DMS153 treated with DMSO at 0.1 percent for 48 hours (cell line): ENCODE results near the gene FITM1.
A peak's percentile ranks its signal among the peaks of the same experiment; 100 is the strongest.

Source experiments
- DNase-seq: peaks from one replicate; lab custom pipeline; 2025; ENCODE audit not compliant: unreplicated experiment; lab: John Stamatoyannopoulos, UW

FITM1 gene

DNA sequence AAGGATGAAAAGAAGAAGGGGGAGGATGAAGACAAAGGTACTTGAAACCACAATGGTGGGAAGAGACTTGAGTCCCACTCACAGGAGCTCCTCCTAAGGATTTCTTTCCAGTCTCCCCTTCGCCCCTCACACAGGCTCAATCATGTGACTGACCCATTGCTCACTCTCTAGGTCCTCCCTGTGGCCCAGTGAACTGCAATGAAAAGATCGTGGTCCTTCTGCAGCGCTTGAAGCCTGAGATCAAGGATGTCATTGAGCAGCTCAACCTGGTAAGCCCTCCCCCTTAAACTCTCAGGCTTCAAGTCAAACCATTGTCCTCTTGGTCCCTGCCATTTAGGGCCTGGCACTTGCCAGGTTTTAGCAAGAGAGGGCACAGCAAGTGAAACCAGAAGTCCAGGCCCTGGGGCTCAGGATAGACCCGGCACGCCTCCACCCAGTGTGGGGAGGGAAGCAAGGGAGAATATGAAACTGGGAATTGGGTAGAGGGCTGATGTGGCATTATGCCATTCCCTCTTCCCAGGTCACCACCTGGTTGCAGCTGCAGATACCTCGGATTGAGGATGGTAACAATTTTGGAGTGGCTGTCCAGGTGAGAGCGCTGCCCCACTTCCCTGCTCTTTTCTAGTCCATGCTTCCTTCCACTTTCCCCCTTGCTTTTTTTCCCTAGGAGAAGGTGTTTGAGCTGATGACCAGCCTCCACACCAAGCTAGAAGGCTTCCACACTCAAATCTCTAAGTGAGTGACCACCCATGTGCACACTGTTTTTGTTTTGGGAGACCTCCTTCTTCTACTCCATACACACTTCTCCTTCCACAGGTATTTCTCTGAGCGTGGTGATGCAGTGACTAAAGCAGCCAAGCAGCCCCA is 7.3 kb downstream of the FITM1 start:
- no peak for DNase-seq

DNA sequence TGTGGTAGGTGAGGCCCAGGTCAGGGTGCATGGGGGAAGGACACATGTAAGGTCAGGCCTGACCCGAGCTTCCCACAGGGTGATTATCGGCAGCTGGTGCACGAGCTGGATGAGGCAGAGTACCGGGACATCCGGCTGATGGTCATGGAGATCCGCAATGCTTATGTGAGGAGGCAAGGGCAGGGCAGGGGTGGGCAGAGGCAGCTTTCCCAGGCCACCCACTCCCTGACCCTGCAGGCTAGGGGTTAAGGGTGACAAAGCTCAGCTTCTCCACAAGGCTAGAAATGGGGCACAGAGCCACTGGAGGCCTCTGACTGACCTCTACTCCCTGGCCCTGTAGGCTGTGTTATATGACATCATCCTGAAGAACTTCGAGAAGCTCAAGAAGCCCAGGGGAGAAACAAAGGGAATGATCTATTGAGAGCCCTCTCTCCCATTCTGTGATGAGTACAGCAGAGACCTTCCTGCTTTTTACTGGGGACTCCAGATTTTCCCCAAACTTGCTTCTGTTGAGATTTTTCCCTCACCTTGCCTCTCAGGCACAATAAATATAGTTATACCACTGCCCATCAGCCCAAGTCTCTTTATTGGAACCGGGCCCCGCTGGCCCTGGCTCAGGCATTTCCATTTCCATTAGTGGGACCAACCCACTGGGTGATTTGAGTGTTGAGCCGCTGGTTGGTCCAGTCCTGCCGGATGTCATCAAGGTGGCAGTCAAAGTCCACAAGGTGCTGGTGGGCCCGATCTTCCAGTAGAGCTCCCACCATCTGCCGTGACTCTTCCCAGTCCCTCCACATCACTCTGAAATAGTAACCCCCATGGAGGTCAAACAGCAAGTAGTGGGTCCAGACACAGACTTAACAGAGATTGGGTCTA is 8.2 kb downstream of the FITM1 start:
- DNase-seq: no peak

DNA sequence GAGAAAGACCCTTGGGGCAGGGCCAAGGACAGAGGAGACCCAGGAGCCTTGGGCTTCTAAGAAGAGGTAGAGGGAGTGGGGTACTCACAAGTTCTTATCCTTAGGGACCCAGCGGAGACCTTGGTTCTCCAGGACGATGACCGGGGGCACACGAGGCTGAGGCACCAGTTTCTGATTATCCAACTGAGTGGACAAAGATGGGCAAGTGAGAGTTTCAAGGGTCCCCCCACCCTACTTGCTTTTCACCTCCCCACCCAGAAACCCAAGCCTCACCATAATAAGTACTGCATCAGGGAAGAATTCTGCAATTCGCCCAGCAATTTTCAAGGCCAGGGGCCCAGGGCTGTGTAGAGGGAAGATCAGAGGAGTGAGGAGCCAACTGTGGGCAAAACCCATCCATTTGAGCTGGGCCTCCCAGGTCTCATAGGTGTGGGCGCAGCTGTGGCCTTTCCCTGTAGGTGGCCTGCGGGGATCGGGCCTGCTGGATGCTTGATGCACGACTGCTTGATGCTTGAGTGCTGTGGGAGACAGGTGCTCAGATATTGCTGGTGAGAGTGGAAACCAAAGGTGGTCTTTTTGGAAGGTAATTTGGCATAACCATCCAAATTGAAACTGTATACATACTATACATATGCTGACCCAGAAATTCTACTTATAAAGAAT is 8.9 kb downstream of the FITM1 start:
- DNase-seq: no peak

DNA sequence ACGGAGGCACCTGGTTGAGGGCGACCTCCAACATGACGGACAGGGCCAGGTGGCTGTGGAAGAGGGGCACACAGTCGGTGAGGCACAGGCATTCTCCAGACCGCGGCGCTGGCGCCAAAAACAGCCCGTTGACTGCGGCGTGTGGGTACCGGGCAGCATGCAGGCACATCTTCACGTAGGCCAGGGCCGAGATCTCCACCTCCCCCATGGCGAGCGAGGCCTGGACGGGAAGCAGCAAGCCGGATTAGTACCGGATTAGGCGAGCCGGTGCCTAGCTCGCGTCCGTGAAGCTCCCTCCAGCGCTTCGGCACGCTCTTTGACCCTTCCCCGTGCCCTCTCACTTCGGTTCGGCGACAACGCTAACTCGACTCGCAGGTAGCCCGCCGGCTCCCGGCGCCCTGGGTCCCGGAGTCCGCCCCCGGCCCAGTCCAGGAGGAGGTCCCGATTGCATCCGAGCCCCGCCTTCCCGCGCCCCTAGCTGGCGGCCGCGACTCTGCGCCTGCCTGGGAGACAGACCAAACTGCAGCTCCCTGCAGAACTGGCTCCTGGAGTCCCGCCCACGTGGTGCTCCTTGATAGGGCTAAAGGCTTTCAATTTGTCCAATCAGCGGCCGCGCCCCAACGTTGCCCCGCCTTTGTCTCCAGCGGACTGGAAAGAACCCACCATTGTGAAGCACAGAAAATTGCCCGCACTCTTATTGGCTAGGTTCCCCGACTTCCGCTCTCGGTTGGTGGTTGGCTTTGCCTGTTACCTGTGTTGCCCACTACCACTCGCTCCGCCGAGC is 10.8 kb downstream of the FITM1 start, which contains the start of gene EMC9:
TSS of gene EMC9 (minus strand) at position 495 of the 784 bp plus-strand sequence. CDS start at position 208, 287 bp downstream.
- DNase-seq: peak; percentile 98

DNA sequence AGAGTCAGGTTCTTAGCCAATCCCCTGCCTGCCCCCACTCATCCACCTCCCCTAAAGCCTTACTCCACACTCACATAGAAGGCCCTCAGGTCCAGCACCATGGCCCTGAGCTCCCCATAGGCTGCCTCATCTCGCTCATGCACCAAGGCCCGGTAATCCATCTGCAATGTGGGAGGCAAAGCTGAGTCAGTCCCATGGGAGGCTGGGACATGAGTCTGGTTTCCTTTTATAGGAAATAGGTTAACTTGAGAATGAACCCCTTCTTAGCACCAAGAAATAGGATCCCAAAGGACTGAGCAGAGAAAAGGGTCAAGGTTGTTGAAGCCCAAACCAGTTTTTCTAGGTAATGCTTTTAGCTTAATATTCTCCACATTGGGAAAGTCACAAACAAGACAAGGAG is 13.1 kb downstream of the FITM1 start:
- DNase-seq: no peak

DNA sequence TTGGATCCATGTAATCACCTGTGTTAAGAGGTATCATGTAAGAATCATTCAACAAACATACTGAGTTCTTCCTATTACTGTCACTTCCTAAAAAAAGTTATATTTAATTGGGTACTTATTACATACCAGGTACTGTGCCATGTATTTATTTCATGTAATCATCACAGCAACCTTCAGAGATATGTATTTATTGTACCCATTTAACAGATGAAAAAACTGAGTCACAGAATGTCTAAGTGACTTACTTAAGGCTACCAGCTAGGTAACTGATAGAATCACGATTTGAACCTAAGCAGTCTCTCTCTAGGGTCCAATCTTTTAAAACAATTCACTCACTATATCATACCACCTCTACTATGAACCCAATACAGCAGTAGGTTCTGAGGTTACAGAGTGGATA is 14.0 kb downstream of the FITM1 start:
- DNase-seq: no peak

DNA sequence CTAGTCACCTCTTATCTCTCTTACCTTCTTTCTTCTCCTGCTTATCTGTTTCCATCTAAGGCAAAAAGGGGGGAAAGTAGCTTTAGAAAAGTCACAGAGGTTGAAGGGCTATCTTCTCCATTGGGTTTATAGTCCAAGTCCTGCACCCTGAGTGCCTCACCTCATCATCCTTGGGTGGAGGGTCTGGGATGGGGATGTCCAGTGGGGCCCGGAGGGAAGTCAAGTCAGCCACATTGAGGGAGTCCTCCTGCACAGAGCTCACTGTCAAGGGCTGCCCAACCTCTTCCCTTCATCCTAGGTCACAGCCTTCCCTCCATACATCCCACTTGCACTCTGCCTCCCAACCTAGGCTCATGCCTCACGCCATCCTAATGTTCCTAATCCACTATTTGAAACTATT is 14.8 kb downstream of the FITM1 start:
- no peak for DNase-seq

DNA sequence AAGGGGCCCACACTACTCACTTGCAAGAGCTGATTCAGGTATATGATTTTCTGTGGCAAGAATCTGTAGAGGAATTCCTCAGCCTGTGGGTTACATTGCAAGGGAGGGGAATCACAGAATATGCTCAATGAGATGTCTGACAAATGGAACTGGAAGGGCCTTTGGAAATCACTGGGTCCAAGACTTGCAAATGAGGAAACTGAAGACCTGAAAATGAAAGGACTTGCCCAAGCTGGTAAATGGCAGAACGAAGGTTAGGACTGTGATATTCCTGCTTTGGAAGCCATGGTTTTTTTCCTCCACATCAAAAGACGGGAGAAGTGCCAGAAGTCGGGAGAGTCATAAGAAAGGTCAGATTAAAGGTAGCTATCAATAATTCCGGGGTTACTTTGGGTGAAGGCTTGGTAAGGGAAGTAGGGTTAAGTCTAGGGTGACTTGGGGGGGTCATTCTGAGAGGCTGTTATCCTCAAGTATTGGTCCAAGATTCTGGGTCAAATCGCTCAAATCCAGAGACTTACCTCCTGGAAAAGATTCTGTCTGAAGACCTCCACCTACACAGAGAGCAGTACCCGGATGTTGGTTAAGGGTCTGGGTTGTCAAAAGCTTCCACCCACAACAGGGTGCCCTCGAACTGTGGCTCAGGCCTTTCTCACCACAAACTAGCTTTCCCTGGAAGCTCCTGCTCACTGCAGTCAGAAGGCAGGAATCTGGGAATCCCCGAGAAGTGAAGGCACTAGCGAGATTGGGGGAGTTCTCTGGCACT is 15.4 kb downstream of the FITM1 start:
- no peak for DNase-seq

DNA sequence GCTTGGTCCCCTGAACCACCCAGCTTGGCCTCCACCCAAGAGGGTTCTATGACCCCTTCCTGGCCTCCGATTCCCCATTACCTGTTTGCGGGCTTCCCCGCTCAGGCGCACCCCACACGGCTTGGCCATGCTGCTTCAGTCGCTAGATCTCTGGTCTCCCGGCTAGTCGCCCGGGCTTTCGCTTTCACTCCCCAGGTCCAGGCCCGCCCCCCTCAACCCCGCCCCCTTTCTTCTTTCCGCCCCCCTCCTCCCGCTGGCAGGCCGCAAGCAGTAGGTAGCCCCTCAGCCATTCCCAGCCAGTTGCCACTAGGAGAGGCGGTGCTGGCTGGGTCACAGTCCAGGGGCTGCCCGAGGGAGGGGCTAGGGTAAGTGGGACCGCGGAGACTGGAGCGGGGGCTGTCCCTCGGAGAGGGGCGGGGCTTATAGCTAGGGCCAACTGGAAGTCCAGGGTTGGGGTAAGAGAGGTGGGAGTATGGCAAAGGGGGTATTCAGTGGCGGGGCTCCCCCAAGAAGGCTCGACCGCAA is 16.1 kb downstream of the FITM1 start, which contains the start of gene PSME2:
TSS of gene PSME2 (minus strand) at position 158 of the 525 bp plus-strand sequence. CDS start at position 129, 29 bp downstream.
- DNase-seq: peak; percentile 76

DNA sequence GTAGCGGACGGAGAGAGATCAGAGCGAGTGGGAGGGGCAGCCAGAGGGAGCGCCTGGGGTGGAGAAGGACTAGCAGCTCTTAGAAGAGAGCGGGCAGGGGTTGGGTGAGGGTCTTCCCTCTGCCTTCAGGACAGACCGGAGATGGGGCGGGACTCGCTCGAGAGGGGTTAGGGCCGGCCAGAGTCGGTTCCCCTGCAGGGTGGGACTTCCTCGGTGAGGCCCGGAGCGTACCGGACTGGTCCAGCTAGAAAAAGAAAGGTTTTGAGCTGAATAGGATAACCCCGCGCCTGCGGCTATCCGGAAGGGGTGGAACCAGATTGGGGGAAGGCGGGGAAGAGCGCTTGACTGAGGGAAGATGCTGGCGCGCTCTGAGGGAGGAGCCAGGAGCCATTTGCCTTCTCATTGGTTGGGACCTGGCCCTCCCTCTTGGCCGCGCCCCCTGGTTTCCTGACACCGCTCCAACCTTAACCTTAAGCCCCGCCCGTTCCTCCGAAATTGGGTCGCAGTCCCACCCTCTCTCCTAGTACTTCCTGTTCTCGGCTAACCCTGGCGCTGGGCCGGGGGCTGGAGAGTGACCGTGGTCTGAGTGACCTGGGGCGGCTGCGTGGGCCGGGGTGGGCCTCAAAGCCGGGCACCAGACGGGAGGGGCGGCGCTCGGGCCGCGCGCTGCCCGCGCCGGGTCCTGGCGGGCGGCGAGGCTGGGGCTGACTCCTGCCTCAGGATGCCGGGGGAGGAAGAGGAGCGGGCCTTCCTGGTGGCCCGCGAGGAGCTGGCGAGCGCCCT is 16.7 kb downstream of the FITM1 start, which contains the start of gene RNF31:
TSS of gene RNF31 (plus strand) at position 521 of the 783 bp plus-strand sequence. CDS start at position 722, 201 bp downstream.
- DNase-seq: peak; percentile 96

DNA sequence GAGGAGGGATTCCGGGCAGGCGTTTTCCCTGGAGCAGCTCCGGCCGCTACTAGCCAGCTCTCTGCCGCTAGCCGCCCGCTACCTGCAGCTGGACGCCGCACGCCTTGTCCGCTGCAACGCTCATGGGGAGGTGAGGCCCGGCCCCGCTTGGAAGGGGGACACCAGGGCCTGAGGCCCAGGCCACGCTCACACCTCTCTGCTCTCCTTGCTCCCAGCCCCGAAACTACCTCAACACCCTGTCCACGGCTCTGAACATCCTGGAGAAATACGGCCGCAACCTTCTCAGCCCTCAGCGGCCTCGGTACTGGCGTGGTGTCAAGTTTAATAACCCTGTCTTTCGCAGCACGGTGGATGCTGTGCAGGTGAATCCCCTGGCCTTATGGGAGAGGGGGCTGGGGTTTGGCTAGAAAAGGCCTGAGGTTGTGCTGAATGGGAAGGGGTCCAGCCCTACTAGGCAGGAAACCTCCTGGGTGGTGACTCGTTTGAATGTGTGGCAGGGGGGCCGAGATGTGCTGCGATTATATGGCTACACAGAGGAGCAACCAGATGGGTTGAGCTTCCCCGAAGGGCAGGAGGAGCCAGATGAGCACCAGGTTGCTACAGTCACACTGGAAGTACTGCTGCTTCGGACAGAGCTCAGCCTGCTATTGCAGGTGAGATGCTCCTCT is 17.4 kb downstream of the FITM1 start:
- DNase-seq: no peak

DNA sequence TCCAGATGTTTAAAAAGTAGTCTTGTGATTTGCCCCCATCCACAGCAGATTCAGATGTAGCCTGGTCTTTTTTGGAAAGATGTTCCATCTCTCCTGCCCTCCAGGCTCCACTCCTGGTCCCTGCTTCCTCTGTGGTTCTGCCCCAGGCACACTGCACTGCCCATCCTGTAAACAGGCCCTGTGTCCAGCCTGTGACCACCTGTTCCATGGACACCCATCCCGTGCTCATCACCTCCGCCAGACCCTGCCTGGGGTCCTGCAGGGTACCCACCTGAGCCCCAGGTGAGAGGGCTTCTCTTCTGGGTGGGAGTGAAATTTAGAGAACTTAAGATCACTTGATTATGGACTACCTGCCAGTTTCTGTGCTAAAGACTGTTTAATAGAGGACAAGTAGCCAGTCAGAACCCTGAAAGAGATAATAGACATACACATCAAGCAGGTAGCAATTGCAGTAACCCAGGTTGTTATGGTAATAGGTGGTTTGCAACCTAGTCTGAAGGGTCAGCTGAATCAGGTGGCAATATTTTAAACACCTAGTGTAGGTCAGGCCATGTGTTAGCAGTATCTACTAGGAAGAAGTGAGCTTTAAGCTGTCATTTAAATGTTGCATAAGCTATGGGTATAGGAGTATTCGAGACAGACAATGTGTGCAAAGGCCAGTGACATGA is 19.0 kb downstream of the FITM1 start:
- DNase-seq: no peak

DNA sequence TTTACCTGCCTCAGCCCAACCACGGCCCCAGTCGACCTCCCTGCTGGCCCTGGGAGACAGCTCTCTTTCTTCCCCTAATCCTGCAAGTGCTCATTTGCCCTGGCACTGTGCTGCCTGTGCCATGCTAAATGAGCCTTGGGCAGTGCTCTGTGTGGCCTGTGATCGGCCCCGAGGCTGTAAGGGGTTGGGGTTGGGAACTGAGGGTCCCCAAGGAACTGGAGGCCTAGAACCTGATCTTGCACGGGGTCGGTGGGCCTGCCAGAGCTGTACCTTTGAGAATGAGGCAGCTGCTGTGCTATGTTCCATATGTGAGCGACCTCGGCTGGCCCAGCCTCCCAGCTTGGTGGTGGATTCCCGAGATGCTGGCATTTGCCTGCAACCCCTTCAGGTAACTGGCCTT is 19.6 kb downstream of the FITM1 start:
- no peak for DNase-seq

DNA sequence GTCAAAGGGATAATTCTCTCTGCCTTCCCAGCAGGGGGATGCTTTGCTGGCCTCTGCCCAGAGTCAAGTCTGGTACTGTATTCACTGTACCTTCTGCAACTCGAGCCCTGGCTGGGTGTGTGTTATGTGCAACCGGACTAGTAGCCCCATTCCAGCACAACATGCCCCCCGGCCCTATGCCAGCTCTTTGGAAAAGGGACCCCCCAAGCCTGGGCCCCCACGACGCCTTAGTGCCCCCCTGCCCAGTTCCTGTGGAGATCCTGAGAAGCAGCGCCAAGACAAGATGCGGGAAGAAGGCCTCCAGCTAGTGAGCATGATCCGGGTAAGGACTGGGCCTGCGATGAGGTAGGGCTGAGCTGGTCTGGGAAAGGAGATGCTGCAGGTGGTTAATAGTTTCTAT is 20.1 kb downstream of the FITM1 start:
- DNase-seq: no peak

DNA sequence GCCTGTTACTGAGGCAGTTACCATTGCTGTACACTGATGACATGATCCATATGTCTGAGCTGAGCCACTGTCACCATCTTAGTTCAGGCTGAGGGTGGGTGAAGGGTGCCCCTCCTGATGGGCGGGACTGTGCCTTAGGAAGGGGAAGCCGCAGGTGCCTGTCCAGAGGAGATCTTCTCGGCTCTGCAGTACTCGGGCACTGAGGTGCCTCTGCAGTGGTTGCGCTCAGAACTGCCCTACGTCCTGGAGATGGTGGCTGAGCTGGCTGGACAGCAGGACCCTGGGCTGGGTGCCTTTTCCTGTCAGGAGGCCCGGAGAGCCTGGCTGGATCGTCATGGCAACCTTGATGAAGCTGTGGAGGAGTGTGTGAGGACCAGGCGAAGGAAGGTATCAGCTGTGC is 20.5 kb downstream of the FITM1 start:
- no peak for DNase-seq

DNA sequence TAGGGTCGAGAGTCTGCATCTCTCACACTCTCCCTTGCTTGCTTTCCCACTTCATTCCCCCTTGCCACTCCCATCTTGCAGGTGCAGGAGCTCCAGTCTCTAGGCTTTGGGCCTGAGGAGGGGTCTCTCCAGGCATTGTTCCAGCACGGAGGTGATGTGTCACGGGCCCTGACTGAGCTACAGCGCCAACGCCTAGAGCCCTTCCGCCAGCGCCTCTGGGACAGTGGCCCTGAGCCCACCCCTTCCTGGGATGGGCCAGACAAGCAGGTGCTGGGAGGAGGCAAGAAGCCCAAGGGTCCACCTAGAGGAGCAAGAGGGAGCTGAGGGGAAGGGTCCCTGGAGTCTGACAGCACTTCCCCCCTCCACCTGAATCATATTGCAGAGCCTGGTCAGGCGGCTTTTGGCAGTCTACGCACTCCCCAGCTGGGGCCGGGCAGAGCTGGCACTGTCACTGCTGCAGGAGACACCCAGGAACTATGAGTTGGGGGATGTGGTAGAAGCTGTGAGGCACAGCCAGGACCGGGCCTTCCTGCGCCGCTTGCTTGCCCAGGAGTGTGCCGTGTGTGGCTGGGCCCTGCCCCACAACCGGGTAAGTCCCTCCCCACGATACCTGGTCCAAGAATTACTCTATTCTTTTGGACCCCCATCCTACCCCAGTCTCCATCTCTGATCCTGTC is 21.1 kb downstream of the FITM1 start:
- DNase-seq: no peak

DNA sequence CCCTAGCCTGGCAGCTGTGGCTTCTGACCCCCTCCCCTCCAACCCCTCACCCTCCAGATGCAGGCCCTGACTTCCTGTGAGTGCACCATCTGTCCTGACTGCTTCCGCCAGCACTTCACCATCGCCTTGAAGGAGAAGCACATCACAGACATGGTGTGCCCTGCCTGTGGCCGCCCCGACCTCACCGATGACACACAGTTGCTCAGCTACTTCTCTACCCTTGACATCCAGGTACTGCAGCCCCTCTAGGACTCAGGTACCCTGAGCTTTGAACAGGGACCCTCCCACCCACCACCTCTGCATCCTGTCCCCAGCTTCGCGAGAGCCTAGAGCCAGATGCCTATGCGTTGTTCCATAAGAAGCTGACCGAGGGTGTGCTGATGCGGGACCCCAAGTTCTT is 24.6 kb downstream of the FITM1 start:
- DNase-seq: no peak
